Nephron (organoid): ENCODE data around the gene COMMD2.

ENCODE experiments used
- H3K27ac Mint-ChIP-seq, 3 experiments: 2 replicates each; pipeline ENCODE4 v1.8.0; 2020; ENCODE audit warnings: mixed read lengths in 3 of 3, mild to moderate bottlenecking in 2 of 3, moderate library complexity in 1 of 3
- H3K27me3 Mint-ChIP-seq: 2 replicates; pipeline ENCODE4 v1.8.0; 2021; ENCODE audit warnings: low read depth, mild to moderate bottlenecking, moderate library complexity, mixed read lengths
- H3K36me3 Mint-ChIP-seq: 2 replicates; pipeline ENCODE4 v1.8.0; 2020; ENCODE audit warnings: low read depth, mixed read lengths
- H3K4me1 Mint-ChIP-seq: 2 replicates; pipeline ENCODE4 v1.8.0; 2020; ENCODE audit warnings: mixed read lengths
- H3K4me3 Mint-ChIP-seq, 3 experiments: 2 replicates each; pipeline ENCODE4 v1.8.0; 2020; ENCODE audit warnings: mild to moderate bottlenecking in 3 of 3, mixed read lengths in 3 of 3, moderate library complexity in 2 of 3
- H3K9me3 Mint-ChIP-seq: 2 replicates; pipeline ENCODE4 v1.8.0; 2020; ENCODE audit warnings: mixed read lengths
- TF ChIP-seq, protein P1 (sequence below), 3 experiments: fragments of 200-600 bp; sonication (generic); IDR thresholded peaks; one replicate each; pipeline ENCODE4 v1.5.0; 2021; ENCODE audit warnings: antibody characterized with exemption in 3 of 3; ENCODE audit not compliant: unreplicated experiment in 3 of 3

The COMMD2 gene

DNA sequence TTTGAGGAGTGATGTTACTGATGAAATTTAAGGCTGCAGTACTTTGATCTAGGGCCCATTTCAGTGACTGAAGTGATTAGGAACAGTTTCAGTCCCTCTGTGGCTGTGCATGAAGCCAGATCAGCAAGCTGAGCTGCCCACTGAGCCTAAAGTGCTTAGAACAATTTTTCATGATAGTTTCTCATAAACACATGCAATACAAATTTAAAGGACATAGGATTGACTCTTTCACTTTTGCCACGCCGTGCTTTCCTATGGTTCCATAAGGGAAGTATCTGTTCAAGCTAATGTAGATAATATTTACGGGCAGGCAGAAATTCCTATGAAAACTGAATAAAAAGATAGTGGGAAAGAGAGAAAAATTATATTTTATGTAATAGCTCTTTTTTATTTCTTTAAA is 29.5 kb upstream of the COMMD2 start:
- peaks cover 3% of the 10 kb centered on the region for H3K27me3 Mint-ChIP-seq
- no peaks in the 10 kb centered on the region for H3K4me1 Mint-ChIP-seq
- no peak overlapping the region for H3K27ac Mint-ChIP-seq
- no peak overlapping the region for H3K4me3 Mint-ChIP-seq
- peaks cover 2% of the 10 kb centered on the region for H3K9me3 Mint-ChIP-seq
- no peaks in the 10 kb centered on the region for H3K36me3 Mint-ChIP-seq
- TF ChIP-seq, protein P1, sequence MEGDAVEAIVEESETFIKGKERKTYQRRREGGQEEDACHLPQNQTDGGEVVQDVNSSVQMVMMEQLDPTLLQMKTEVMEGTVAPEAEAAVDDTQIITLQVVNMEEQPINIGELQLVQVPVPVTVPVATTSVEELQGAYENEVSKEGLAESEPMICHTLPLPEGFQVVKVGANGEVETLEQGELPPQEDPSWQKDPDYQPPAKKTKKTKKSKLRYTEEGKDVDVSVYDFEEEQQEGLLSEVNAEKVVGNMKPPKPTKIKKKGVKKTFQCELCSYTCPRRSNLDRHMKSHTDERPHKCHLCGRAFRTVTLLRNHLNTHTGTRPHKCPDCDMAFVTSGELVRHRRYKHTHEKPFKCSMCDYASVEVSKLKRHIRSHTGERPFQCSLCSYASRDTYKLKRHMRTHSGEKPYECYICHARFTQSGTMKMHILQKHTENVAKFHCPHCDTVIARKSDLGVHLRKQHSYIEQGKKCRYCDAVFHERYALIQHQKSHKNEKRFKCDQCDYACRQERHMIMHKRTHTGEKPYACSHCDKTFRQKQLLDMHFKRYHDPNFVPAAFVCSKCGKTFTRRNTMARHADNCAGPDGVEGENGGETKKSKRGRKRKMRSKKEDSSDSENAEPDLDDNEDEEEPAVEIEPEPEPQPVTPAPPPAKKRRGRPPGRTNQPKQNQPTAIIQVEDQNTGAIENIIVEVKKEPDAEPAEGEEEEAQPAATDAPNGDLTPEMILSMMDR (IDR thresholded peaks at IDR 0.05; ENCODE audit: unreplicated experiment in 3 of 3), result no peak

DNA sequence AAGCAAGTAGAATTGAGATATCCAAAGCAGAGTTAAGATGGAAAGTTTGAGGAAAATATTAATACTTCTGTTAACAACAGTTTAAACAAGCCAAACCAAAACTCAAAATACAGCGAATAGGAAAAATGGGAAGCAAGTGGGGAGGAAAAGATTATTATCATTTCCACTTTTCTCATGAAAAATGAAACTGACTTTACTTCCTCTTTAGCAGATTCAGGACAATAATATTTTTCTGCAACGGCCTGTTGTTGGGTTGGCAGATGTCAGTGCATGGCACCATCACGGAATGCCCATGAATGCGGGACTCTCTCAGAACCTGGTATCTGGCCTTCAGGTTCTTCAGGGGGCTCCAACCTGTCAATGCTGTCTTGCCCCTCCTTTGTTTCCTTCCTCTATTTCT is 28.9 kb upstream of the COMMD2 start:
- H3K4me3 Mint-ChIP-seq, result no peak overlapping the region
- peaks cover 3% of the 10 kb centered on the region for H3K27me3 Mint-ChIP-seq
- no peak overlapping the region for H3K27ac Mint-ChIP-seq
- TF ChIP-seq, protein P1 (IDR thresholded peaks at IDR 0.05; ENCODE audit: unreplicated experiment in 3 of 3), result no peak
- H3K4me1 Mint-ChIP-seq, result no peaks in the 10 kb centered on the region
- H3K9me3 Mint-ChIP-seq, result no peaks in the 10 kb centered on the region
- no peaks in the 10 kb centered on the region for H3K36me3 Mint-ChIP-seq

DNA sequence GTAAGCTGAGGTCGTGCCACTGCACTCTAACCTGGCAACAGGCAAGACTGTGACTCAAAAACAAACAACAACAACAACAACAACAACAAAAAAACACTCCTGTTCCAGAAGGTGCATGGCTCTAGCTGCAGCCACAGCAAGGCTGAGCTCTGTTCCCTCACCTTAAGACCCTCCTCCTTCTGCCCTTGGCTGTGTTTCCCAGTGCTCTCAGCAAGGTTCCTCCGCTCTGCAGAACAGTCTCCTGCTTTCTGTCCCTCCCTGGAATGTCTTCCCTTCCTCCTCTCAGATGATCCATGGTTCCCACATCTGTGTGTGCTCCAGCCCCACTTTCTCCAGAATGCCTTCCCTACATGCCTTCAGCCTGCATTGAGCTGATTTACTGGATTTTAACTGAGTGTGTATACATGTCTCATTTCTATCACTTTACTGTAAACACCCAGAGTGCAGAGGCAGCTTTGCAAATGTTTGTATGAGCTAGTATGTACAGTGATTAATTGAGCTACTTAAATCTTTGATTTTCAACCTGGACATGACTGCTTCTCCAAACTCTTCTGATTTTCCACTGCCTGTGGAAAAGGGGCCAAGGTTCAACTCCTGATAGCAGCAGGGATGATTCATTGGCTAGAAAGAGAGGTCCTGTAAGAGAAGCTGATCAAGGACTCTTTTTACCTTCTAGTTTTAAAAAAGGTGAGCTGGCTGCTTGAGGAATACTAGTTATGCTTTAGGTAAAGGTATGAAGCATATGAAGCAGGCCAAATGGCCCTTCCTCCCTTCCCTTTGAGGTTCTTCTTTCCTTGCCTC is 25.3 kb upstream of the COMMD2 start:
- H3K27ac Mint-ChIP-seq, result no peak overlapping the region
- H3K4me3 Mint-ChIP-seq, result no peak overlapping the region
- H3K27me3 Mint-ChIP-seq, result peaks cover 9% of the 10 kb centered on the region
- H3K4me1 Mint-ChIP-seq, result no peaks in the 10 kb centered on the region
- TF ChIP-seq, protein P1 (IDR thresholded peaks at IDR 0.05; ENCODE audit: unreplicated experiment in 3 of 3), result no peak
- no peaks in the 10 kb centered on the region for H3K9me3 Mint-ChIP-seq
- no peaks in the 10 kb centered on the region for H3K36me3 Mint-ChIP-seq

DNA sequence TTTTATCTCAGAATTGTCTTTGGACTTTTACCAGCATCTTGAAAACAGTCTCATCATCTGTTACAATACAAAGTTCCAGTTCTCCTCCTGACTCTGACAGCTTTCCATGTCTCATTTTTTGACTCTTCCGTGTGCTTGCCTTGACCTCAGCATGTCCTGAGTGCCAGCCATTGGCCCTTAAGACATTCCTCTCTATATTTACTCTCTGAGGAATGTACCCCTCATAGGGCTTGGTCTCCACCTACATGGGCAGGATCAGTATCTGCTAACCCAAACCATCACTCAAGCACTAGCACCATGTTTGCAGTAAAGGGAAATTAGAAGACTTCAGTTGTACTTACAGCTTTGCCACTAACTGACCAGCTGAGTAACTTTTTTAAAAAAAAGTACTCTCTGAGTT is 23.9 kb upstream of the COMMD2 start:
- H3K4me3 Mint-ChIP-seq, result no peak overlapping the region
- H3K4me1 Mint-ChIP-seq, result no peaks in the 10 kb centered on the region
- no peaks in the 10 kb centered on the region for H3K36me3 Mint-ChIP-seq
- TF ChIP-seq, protein P1 (IDR thresholded peaks at IDR 0.05; ENCODE audit: unreplicated experiment in 3 of 3), result no peak
- no peaks in the 10 kb centered on the region for H3K9me3 Mint-ChIP-seq
- peaks cover 13% of the 10 kb centered on the region for H3K27me3 Mint-ChIP-seq
- H3K27ac Mint-ChIP-seq, result no peak overlapping the region

DNA sequence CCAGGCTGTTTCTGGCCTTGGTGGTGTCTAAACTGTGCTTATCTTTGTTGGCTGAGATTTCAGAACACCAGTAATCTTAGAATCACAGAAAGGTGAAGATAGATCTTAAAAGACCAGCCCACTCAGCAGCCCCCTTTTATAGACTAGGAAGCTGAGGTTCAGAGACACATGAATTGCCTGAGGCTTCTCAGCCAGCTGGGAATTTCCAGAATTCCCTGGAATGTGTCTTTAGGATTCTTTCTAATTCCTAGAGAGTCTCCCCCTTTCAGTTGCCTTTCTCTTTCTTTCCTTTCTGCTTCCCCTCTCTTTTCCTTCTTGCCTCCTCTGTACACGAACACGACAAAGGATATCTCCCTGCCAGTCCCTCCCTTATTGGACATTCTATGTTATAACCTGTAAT is 20.6 kb upstream of the COMMD2 start:
- Mint-ChIP-seq H3K4me3 (no peak overlapping the region), H3K4me1 (no peaks in the 10 kb centered on the region), H3K27me3 (peaks cover 13% of the 10 kb centered on the region), H3K36me3 (no peaks in the 10 kb centered on the region), H3K27ac (no peak overlapping the region), H3K9me3 (no peaks in the 10 kb centered on the region)
- TF ChIP-seq, protein P1 (IDR thresholded peaks at IDR 0.05; ENCODE audit: unreplicated experiment in 3 of 3), result no peak

DNA sequence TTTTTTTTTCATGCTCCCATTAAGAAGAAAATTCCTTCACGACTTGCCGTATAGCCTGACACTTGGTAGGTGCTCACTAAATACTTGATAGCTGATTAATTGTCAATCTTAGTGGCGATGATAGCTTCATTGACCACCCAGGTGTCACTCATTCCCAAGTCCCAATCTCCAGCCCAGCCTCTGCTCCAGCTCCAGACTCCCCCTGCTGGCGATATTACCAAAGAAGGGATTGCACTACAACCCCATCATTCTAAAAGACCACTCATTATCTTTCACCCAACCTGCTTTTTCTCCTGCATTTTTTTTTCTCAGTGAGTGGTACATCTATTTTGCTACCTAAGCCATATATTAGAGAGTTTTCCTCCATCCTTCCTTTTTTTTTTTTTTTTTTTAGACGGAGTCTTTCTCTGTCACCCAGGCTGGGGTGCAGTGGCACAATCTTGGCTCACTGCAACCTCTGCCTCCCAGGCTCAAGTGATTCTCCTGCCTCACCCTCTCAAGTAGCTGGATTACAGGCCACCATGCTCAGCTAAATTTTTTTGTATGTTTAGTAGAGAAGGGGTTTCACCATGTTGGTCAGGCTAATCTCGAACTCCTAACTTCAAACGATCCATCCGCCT is 19.5 kb upstream of the COMMD2 start:
- Mint-ChIP-seq H3K9me3 (no peaks in the 10 kb centered on the region), H3K36me3 (no peaks in the 10 kb centered on the region), H3K4me3 (no peak overlapping the region), H3K27ac (no peak overlapping the region), H3K4me1 (no peaks in the 10 kb centered on the region), H3K27me3 (peaks cover 9% of the 10 kb centered on the region)
- TF ChIP-seq, protein P1 (IDR thresholded peaks at IDR 0.05; ENCODE audit: unreplicated experiment in 3 of 3), result peak; percentile 62 to 74 (median 69)
